A673 (cell line): Measurements from ENCODE around the gene CIBAR2. TPM values are rescaled to one million over a fixed set of nuclear protein-coding genes. Genes with fewer than 3 reads are reported as not detected.

Experiments used
- BruUV-seq: library from RNA; stranded (reverse); fragments of 400-500 nt; replicated peaks from 2 replicates; lab custom pipeline; 2021; lab: Mats Ljungman, UMichigan
- CTCF ChIA-PET: fragments of 300-600 bp; sonication (Branson Sonifier 250); formaldehyde crosslinking; loops from one replicate; lab custom pipeline; 2022; ENCODE audit warnings: antibody characterized with exemption; lab: Charles Lee
- POLR2A ChIA-PET: fragments of 300-600 bp; sonication (Branson Sonifier 250); formaldehyde crosslinking; loops from one replicate; lab custom pipeline; 2022; ENCODE audit warnings: antibody characterized with exemption; ENCODE audit not compliant: low non-redundant PET; lab: Charles Lee
- DNase-seq: peaks from one replicate; pipeline ENCODE4 v3.0.0-alpha.2; 2015; ENCODE audit warnings: low spot score
- H3K27ac ChIP-seq: fragments of 200-600 bp; sonication (generic); 2 replicates; pipeline ENCODE4 v1.5.1; 2016; ENCODE audit warnings: mixed run types, low read depth, mild to moderate bottlenecking, mixed read lengths, antibody characterized with exemption, low read length; ENCODE audit not compliant: poor library complexity, severe bottlenecking
- H3K27me3 ChIP-seq: fragments of 200-600 bp; sonication (generic); replicated peaks from 2 replicates; pipeline ENCODE4 v1.6.1; 2017; ENCODE audit warnings: mixed run types, low read depth, mild to moderate bottlenecking, mixed read lengths, antibody characterized with exemption, low read length; ENCODE audit not compliant: insufficient read depth, poor library complexity
- H3K36me3 ChIP-seq: fragments of 200-600 bp; sonication (generic); 2 replicates; pipeline ENCODE4 v1.6.1; 2016; ENCODE audit warnings: mixed run types, mild to moderate bottlenecking, mixed read lengths, antibody characterized with exemption, low read length; ENCODE audit not compliant: insufficient read depth, poor library complexity, severe bottlenecking
- H3K4me1 ChIP-seq: fragments of 200-600 bp; sonication (generic); 2 replicates; pipeline ENCODE4 v1.6.1; 2017; ENCODE audit warnings: mixed run types, mild to moderate bottlenecking, mixed read lengths, antibody characterized with exemption, low read length; ENCODE audit not compliant: insufficient read depth, poor library complexity, severe bottlenecking
- H3K4me3 ChIP-seq: fragments of 200-600 bp; sonication (generic); 2 replicates; pipeline ENCODE4 v1.5.1; 2016; ENCODE audit warnings: low read depth, mixed run types, mild to moderate bottlenecking, mixed read lengths, low read length; ENCODE audit not compliant: poor library complexity, severe bottlenecking
- H3K9me3 ChIP-seq: fragments of 200-600 bp; sonication (generic); 2 replicates; pipeline ENCODE4 v1.6.1; 2016; ENCODE audit warnings: mixed run types, low read depth, mild to moderate bottlenecking, mixed read lengths, antibody characterized with exemption, low read length; ENCODE audit not compliant: poor library complexity, severe bottlenecking
- CTCF ChIP-seq: fragments of 300-800, 200-600 bp; sonication (generic); conservative IDR thresholded peaks from 2 replicates; pipeline ENCODE4 v1.5.1; 2017; ENCODE audit warnings: low read depth, mild to moderate bottlenecking, antibody characterized with exemption, low read length, moderate library complexity, mixed read lengths
- EZH2 ChIP-seq: fragments of 200-600 bp; sonication (generic); IDR thresholded peaks from 2 replicates; pipeline ENCODE4 v1.6.1; 2017; ENCODE audit warnings: borderline replicate concordance, low read depth, mild to moderate bottlenecking, mixed read lengths, antibody characterized with exemption, low read length; ENCODE audit not compliant: poor library complexity, severe bottlenecking
- intact Hi-C: fragments of 100-400 bp; cut with micrococcal nuclease; formaldehyde crosslinking; loops from one replicate; pipeline ENCODE4 v1.10.0; 2022; ENCODE audit not compliant: unreplicated experiment
- total RNA-seq: library from RNA; stranded (reverse); gene quantifications from 2 replicates; pipeline ENCODE4 v1.2.3, GENCODE V29; 2021

CIBAR2 gene
- total RNA-seq, 1 experiment from 2014 or later: not detected

DNA sequence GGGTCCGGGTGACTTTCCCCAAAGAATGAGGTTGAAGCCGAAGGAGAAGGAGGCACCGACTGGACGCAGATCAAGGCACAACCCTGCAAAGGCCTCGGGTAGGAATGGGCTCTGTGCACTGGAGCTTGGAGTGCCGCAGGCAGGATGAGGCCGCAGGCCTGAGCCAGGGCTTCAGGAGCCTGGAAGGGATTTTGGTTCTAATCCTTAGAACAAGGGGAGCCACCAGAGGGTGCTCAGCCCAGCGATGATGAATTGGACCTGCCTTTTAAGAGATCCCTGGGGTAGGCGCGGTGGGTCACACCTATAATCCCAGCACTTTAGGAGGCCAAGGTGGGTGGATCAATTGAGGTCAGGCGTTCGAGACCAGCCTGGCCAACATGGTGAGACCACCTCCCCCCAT, 8.1 kb downstream of the CIBAR2 start:
- no peak for DNase-seq
- TF ChIP-seq CTCF (0 out of 2 replicates have a peak, but pooled peaks have one; percentile 10), EZH2 (no peak)
- Histone ChIP-seq H3K27me3 (no peaks in the 10 kb centered on the region), H3K4me3 (no peak overlapping the region), H3K36me3 (no peaks in the 10 kb centered on the region), H3K9me3 (no peaks in the 10 kb centered on the region), H3K4me1 (no peaks in the 10 kb centered on the region), H3K27ac (no peak overlapping the region)
- ChIA-PET POLR2A (no interaction called here), CTCF (no interaction called here)
- intact Hi-C loops: no loop called here
- no TSS peak for BruUV-seq

GRCh38 chr16:85103114-85104079, 8.9 kb downstream of the CIBAR2 start:
- Histone ChIP-seq H3K4me1 (no peaks in the 10 kb centered on the region), H3K9me3 (no peaks in the 10 kb centered on the region), H3K27me3 (no peaks in the 10 kb centered on the region), H3K4me3 (no peak overlapping the region), H3K36me3 (no peaks in the 10 kb centered on the region), H3K27ac (no peak overlapping the region)
- POLR2A ChIA-PET: no interaction called here
- TF ChIP-seq CTCF (no peak), EZH2 (no peak)
- no TSS peak for BruUV-seq
- CTCF ChIA-PET: interaction anchor here (0.8 kb wide), 1 partner anchor 11 kb away, joined by 3 read pairs; no protein-coding TSS in a partner anchor
- DNase-seq: no peak
- intact Hi-C loops: no loop called here

- H3K27me3 ChIP-seq: no peaks in the 10 kb centered on the region
- H3K36me3 ChIP-seq: no peaks in the 10 kb centered on the region
- no TSS peak for BruUV-seq
- ChIA-PET CTCF (no interaction called here), POLR2A (no interaction called here)
- no peak for DNase-seq
- H3K4me1 ChIP-seq: no peaks in the 10 kb centered on the region
- H3K4me3 ChIP-seq: no peak overlapping the region
- H3K27ac ChIP-seq: no peak overlapping the region
- intact Hi-C loops: no loop called here
- TF ChIP-seq CTCF (no peak), EZH2 (no peak)
- no peaks in the 10 kb centered on the region for H3K9me3 ChIP-seq
Observed at GRCh38 chr16:85101956-85102630, 10.2 kb downstream of the CIBAR2 start.
